ENCODE data around the gene EWSR1. TPM values are rescaled to one million over a fixed set of nuclear protein-coding genes. Genes with fewer than 3 reads are reported as not detected.
"Not testable (repeated sequence)": the region's sequence is repeated elsewhere in the genome, so short reads cannot be mapped to it uniquely, and the experiment has no call there.

Gene EWSR1
- total and polyA plus RNA-seq, 2 donors (not counting 3 experiments of a cell fraction or from before 2014, with no cell fraction given): 305 to 588 TPM

DNA sequence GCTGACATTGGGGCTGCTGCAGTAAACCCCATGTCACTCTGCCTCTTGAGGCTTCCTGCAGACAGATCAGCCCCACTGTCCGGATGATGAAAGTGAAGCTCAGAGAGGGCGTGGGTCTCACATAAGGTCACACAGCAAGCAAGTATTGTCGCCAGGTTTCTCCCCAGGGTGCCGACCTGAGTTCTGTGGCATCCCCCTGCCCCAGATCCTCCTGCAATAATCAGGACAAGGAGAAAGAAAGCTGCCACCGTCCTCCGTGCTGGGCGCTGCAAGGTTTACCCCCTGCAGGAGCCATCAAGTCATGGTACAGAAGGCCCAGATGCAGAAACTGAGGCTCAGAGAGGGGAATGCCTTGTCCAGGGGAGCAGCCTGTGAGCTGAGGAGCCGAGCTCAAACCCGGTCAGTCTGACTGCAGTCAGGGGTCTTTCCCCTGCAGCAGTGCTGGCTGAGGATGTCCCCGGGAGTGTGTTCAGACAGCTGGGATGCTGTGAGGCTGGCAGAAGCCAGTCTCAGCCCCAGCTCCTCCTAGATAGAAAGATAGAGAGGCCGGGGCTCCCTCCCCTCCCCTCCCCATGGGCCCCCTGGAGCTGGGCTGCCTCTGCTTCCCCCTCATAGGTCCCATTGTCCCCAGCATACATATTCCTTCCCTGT is 49.2 kb upstream of the EWSR1 start:
- intact Hi-C loops (cut with micrococcal nuclease): no loop called here
- H3K79me2 ChIP-seq (ENCODE audit: control insufficient read depth, insufficient read depth, low read length): no peaks in the 10 kb centered on the region
- dilution Hi-C loops (cut with MboI; ENCODE audit: extremely low pct_ligation_motif_present, low sequenced_read_pairs): no loop called here
- no peaks in the 10 kb centered on the region for H3K27me3 ChIP-seq (ENCODE audit: control insufficient read depth in 2 of 2, insufficient read depth in 2 of 2, low read length in 2 of 2)
- H3K27ac ChIP-seq (ENCODE audit: insufficient read depth, low read depth, low read length): no peak overlapping the region
- H3K4me2 ChIP-seq (ENCODE audit: insufficient read depth, low read length): no peak overlapping the region
- FAIRE-seq: no peak
- H3K9me3 ChIP-seq (replicated peaks; ENCODE audit: control insufficient read depth, insufficient read depth, low read length): no peaks in the 10 kb centered on the region
- no peaks in the 10 kb centered on the region for H3K4me1 ChIP-seq (ENCODE audit: control insufficient read depth, extremely low read depth, insufficient read depth, low read length)
- BruUV-seq (replicated peaks): no TSS peak
- H4K20me1 ChIP-seq (replicated peaks; ENCODE audit: control insufficient read depth, extremely low read depth, insufficient read depth, low read length): no peaks in the 10 kb centered on the region
- ChIA-PET CTCF (interaction anchor here (1.1 to 1.9 kb wide), 3 partner anchors 10 to 20 kb away, joined by 3 to 6 read pairs (median 3); no protein-coding TSS in a partner anchor), POLR2A (interaction anchor here (0.5 kb wide), 1 partner anchor 163 kb away, joined by 3 read pairs; no protein-coding TSS in a partner anchor)
- H3K36me3 ChIP-seq (ENCODE audit: control insufficient read depth in 2 of 2, extremely low read depth in 1 of 2, insufficient read depth in 2 of 2, low read length in 2 of 2): no peaks in the 10 kb centered on the region
- H2AFZ ChIP-seq (ENCODE audit: low read depth, low read length): no peak overlapping the region
- TF ChIP-seq JUN (IDR thresholded peaks at IDR 0.05; ENCODE audit: borderline replicate concordance, insufficient read depth, insufficient read length, low read depth): no peak
- no peak for TF ChIP-seq GATA2 (IDR thresholded peaks at IDR 0.05; ENCODE audit: insufficient read depth, insufficient read length, low read depth, low read length)
- TF ChIP-seq, protein P1, sequence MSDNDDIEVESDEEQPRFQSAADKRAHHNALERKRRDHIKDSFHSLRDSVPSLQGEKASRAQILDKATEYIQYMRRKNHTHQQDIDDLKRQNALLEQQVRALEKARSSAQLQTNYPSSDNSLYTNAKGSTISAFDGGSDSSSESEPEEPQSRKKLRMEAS (IDR thresholded peaks at IDR 0.05; ENCODE audit: insufficient read depth, insufficient read length): no peak
- no peak for TF ChIP-seq CTCF (IDR thresholded peaks at IDR 0.05; ENCODE audit: extremely low read depth in 1 of 2, insufficient read depth in 1 of 2, low read depth in 1 of 2, low read length in 2 of 2)
- no peak for TF ChIP-seq MYC (IDR thresholded peaks at IDR 0.05; ENCODE audit: low read depth, low read length)
- TF ChIP-seq EZH2 (IDR thresholded peaks at IDR 0.05; ENCODE audit: borderline replicate concordance, low read depth, low read length, severe bottlenecking): no peak
- no peak for TF ChIP-seq POLR2AphosphoS5 (IDR thresholded peaks at IDR 0.05; ENCODE audit: insufficient read depth, low read depth, low read length)
- no peak for TF ChIP-seq POLR2A (IDR thresholded peaks at IDR 0.05; ENCODE audit: low read depth, low read length)
- TF ChIP-seq FOS (IDR thresholded peaks at IDR 0.05; ENCODE audit: borderline replicate concordance, insufficient read depth, low read length): no peak
- DNase-seq (ENCODE audit: low read depth, low spot score): no peak
- H3K9me1 ChIP-seq (replicated peaks; ENCODE audit: control insufficient read depth, extremely low read depth, insufficient read depth, low read length): no peaks in the 10 kb centered on the region
- H3K4me3 ChIP-seq (replicated peaks in 1 of 3; ENCODE audit: insufficient read depth in 1 of 3, low read depth in 1 of 3, low read length in 3 of 3): no peak overlapping the region
- H3K9ac ChIP-seq (replicated peaks; ENCODE audit: extremely low read depth, insufficient read depth, low read length): no peak overlapping the region

DNA sequence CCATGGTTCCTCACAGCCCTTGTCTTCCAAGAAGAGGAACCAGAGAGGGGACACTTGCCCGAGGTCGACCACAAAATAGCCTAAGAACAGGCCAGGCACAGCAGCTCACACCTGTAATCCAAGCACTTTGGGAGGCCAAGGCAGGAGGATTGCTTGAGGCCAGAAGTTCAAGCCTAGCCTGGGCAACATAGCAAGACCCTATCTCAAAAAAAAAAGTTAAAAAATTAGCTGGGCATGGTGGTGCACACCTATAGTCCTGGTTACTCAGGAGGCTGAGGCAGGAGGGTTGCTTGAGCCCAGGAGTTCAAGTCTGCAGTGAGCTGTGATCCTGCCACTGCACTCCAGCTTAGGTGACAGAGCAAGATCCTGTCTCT is 48.7 kb upstream of the EWSR1 start:
- dilution Hi-C loops (cut with MboI; ENCODE audit: extremely low pct_ligation_motif_present, low sequenced_read_pairs); H3K36me3 ChIP-seq (ENCODE audit: control insufficient read depth in 2 of 2, extremely low read depth in 1 of 2, insufficient read depth in 2 of 2, low read length in 2 of 2); H3K27ac ChIP-seq (ENCODE audit: insufficient read depth, low read depth, low read length); H3K9ac ChIP-seq (replicated peaks; ENCODE audit: extremely low read depth, insufficient read depth, low read length); DNase-seq (ENCODE audit: low read depth, low spot score); H3K9me1 ChIP-seq (replicated peaks; ENCODE audit: control insufficient read depth, extremely low read depth, insufficient read depth, low read length); H3K4me1 ChIP-seq (ENCODE audit: control insufficient read depth, extremely low read depth, insufficient read depth, low read length); H3K4me3 ChIP-seq (replicated peaks in 1 of 3; ENCODE audit: insufficient read depth in 1 of 3, low read depth in 1 of 3, low read length in 3 of 3); FAIRE-seq; H2AFZ ChIP-seq (ENCODE audit: low read depth, low read length); H3K4me2 ChIP-seq (ENCODE audit: insufficient read depth, low read length); H3K27me3 ChIP-seq (ENCODE audit: control insufficient read depth in 2 of 2, insufficient read depth in 2 of 2, low read length in 2 of 2); BruUV-seq (replicated peaks); H3K9me3 ChIP-seq (replicated peaks; ENCODE audit: control insufficient read depth, insufficient read depth, low read length); H3K79me2 ChIP-seq (ENCODE audit: control insufficient read depth, insufficient read depth, low read length); intact Hi-C loops (cut with micrococcal nuclease); H4K20me1 ChIP-seq (replicated peaks; ENCODE audit: control insufficient read depth, extremely low read depth, insufficient read depth, low read length): not testable (repeated sequence)
- ChIA-PET CTCF (interaction anchor here (1.1 to 1.9 kb wide), 3 partner anchors 10 to 20 kb away, joined by 3 to 6 read pairs (median 3); no protein-coding TSS in a partner anchor), POLR2A (interaction anchor here (0.5 kb wide), 1 partner anchor 164 kb away, joined by 3 read pairs; no protein-coding TSS in a partner anchor)

Data from endothelial cell of umbilical vein (primary cell).